GM12872 (cell line): Measurements from ENCODE around the gene LNP1.

Source experiments
- CTCF ChIP-seq: IDR thresholded peaks from 3 replicates; pipeline ENCODE4 v1.5.1; 2011; ENCODE audit warnings: low read depth, mild to moderate bottlenecking, low read length, moderate library complexity; ENCODE audit not compliant: insufficient read depth

The LNP1 gene

GRCh38 chr3:100455841-100456550, 54.7 kb downstream of the LNP1 start:
- TF ChIP-seq CTCF: no peak

- no peak for TF ChIP-seq CTCF
Observed at GRCh38 chr3:100456745-100457144, 55.4 kb downstream of the LNP1 start.

- TF ChIP-seq CTCF: no peak
Observed at GRCh38 chr3:100457811-100458210, 56.5 kb downstream of the LNP1 start.

- no peak for TF ChIP-seq CTCF
Observed at GRCh38 chr3:100458814-100459213, 57.5 kb downstream of the LNP1 start.

- peak; percentile 75 for TF ChIP-seq CTCF
Observed at GRCh38 chr3:100463002-100463401, 61.7 kb downstream of the LNP1 start.

GRCh38 chr3:100463646-100464155, 62.4 kb downstream of the LNP1 start:
- TF ChIP-seq CTCF: no peak

- TF ChIP-seq CTCF: no peak
Observed at GRCh38 chr3:100465892-100466777, 64.8 kb downstream of the LNP1 start.
